AG09319 (cell line): ENCODE measurements around the gene PRDM15.

Source experiments
- DNase-seq: peaks from one replicate; pipeline ENCODE4 v3.0.0-alpha.2; 2010; ENCODE audit warnings: low read depth; ENCODE audit errors: extremely low read depth
- CTCF ChIP-seq: IDR thresholded peaks from 2 replicates; pipeline ENCODE4 v1.5.1; 2011; ENCODE audit warnings: low read depth, mild to moderate bottlenecking, inconsistent platforms, low read length, moderate library complexity

PRDM15 gene

DNA sequence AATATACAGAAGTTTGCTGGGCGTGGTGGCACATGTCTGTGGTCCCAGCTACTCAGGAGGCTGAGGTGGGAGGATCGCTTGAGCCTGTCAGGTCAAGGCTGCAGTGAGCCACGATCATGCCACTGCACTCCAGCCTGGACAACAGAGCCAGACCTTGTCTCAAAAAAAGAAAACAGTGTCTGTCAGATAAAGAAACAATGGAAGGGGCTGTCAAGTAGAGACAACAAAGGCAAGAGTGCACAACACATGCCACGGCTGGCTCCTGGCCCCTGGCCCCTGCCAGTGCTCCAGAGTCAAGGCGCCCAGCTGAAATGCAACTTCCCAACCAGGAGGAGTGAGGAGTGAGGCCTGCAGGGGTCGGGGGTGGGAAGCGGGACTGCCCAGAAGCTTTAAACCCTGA lies 32.6 kb downstream of the PRDM15 start:
- DNase-seq: no peak

GRCh38 chr21:41846033-41846317 lies 33.2 kb downstream of the PRDM15 start:
- TF ChIP-seq CTCF: no peak
- no peak for DNase-seq

More for the DNA sequence above, 32.6 kb downstream of the PRDM15 start:
- no peak for TF ChIP-seq CTCF

GRCh38 chr21:41845310-41846032 lies 33.7 kb downstream of the PRDM15 start:
- DNase-seq: no peak
- TF ChIP-seq CTCF: no peak

- no peak for DNase-seq
- TF ChIP-seq CTCF: no peak
These were observed 35.6 kb downstream of the PRDM15 start for GRCh38 chr21:41843584-41843983.

DNA sequence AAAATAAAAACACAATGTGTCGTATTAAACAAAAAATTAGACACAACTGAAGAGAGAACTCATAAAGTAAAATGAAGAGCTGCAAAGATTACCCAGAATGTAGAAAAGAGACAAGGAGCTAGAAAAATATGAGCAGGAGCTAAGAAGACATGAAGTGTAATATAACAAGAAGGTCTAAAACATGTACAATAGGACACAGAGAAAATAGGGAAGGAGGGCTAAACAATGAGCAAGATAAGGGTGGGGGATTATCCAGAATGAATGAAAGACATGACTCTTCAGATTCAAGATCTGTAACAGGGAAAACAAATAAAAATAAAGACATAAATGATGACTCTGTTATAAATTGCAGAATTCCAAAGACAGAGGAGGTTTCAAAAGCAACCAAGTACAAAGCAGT lies 38.3 kb downstream of the PRDM15 start:
- no peak for DNase-seq
- no peak for TF ChIP-seq CTCF

- no peak for DNase-seq
- no peak for TF ChIP-seq CTCF
These were observed 39.6 kb downstream of the PRDM15 start for GRCh38 chr21:41839387-41840000.

GRCh38 chr21:41837756-41838297 lies 41.3 kb downstream of the PRDM15 start:
- TF ChIP-seq CTCF: no peak
- DNase-seq: no peak
